ENCODE results near the gene HOXB9. TPM values are rescaled to one million over a fixed set of nuclear protein-coding genes. Genes with fewer than 3 reads are reported as not detected.

The HOXB9 gene
- total RNA-seq, 2 donors from 2014 or later: 35.9 to 59.2 TPM

GRCh38 chr17:48615963-48616716 is 10.0 kb downstream of the HOXB9 start:
- intact Hi-C loops (cut with DNase I, micrococcal nuclease): loop anchor here in 1 of 2 donors (5.0 kb wide), 1 partner anchor 284 kb away; no protein-coding TSS in a partner anchor
- no peak for DNase-seq
- no peak for ATAC-seq

- intact Hi-C loops (cut with DNase I, micrococcal nuclease): loop anchor here in 1 of 2 donors (5.0 kb wide), 1 partner anchor 283 kb away; no protein-coding TSS in a partner anchor
- DNase-seq: peak in 1 of 2 donors; percentile 55
- ATAC-seq: no peak
Measured at GRCh38 chr17:48615047-48615962, 10.9 kb downstream of the HOXB9 start, which contains the start of gene HOXB8. TSS of gene HOXB8 (minus strand) at chr17:48615292. CDS start at chr17:48614704, 588 bp downstream.

DNA sequence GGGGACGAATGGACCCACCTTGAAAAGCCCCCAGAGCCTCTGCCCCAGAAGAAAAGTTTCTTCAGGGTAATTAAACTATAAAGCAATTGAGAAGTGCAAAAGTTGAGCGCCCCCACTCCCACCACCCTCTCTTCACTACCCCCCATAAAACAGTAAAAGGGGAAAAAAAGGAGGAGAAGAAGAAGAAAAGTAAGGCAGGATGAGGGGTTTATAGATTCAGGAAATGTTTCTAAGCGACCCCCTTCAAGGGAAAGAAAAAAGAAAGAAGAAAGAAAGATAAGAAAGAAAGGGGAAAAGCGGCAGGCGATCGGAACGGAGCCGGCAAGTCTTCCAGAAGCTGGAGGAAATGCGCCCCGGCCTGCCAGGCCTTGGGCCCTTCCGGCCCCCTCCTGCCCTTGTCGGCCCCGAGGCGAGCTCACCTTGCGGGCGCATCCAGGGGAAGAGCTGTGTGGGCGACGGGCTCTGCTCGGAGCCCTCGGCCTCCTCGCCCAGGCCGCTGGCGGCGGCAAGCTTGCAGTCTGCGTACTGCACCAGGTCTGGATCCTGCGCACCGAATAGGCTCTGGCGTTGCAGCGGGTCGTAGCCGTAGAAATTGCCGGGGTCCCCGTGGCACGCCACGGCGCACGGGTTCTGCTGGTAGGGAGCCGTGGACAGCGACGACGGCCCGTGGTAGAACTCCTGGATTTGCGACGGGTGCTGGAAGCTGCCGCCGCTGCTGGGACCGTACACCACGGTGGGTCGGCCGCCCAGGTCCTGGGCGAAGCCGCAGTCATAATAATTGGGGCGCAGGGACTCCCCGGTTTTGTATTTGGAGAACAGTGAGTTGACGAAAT is 12.1 kb downstream of the HOXB9 start:
- ATAC-seq (no peak), DNase-seq (peak in 1 of 2 donors; percentile 48)
- intact Hi-C loops (cut with DNase I, micrococcal nuclease): no loop called here

GRCh38 chr17:48612854-48613691 is 13.1 kb downstream of the HOXB9 start:
- peak in 1 of 2 donors; percentile 59 for DNase-seq
- ATAC-seq: no peak
- intact Hi-C loops (cut with DNase I, micrococcal nuclease): no loop called here

DNA sequence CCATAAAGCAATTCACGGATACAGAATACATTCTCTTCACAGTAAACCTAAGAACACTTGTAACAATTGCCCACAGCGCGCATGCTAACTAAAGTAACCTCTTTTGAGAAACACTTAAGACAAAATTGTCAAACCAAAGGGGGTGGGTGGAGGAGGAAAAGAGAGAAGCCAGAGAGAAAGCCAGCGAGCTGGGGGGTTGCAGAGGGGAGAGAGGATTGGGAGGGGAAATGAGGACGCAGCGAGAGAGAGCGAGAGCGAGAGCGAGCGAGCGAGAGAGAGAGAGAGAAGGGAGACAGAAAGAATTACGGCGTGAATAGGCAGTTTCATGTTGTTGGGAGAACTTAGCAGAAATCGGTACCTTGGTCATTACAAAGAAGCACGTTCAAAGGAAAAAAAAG is 13.7 kb downstream of the HOXB9 start:
- no peak for ATAC-seq
- no peak for DNase-seq
- intact Hi-C loops (cut with DNase I, micrococcal nuclease): no loop called here

DNA sequence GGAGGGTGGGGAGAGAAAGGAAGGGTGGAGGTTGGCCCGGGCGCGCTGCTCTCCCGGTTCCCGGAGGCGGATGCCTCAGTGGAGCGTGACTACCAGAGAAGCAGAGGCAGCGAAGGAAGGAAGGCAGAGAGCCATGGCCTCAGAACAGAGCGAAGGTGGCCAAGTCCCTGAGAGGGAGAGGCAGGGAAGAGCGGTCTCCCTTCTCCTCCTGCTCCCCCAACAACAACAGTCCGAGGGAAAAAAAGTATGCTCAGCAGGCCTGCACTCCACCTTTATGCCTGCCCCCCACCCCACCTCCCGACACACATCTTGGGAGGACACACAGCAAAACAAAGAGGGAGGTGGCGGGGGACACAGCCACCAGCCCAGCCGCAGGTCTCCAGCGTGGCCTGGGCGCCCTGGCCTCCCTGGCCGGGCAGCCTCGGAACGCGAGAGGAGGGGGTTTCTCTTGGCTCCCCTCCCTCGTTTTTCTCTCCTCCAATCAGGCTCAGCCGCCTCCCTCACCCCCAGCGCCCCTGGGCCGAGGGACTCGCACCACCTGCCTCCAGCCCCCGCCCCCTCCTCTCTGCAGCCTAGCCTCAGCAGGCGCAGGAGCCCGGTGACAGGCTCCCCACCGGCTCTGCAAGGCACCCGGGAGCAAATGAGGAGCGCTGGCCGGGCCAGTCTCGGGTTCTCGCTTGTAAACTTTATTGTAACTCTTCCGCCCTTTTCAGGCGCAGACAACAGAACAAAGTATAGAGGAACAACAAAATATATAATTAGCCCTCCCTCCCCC is 14.3 kb downstream of the HOXB9 start:
- peak in 1 of 2 donors; percentile 71 for DNase-seq
- intact Hi-C loops (cut with DNase I, micrococcal nuclease): no loop called here
- peak; percentile 32 for ATAC-seq

DNA sequence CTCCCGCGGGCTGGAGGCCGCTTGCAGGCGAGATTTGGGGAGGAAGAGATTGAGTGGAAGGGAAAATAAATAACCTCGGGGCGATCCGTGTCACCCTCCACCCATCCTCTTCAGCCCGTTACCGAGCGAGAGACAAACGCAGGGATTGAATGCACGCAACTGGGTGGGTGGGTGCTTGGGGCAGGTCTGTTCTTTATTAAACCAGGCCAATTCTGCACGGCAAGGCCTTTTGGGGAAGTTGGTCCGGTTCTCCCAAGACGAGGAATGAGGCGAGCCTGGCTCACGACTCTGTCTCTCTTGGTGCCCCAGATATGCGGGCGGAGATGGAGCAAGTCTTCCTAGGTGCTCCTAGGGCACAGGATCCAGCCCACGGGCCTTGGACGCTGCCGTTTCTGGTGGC is 14.9 kb downstream of the HOXB9 start:
- ATAC-seq (peak; percentile 14), DNase-seq (peak in 1 of 2 donors; percentile 54)
- intact Hi-C loops (cut with DNase I, micrococcal nuclease): no loop called here

DNA sequence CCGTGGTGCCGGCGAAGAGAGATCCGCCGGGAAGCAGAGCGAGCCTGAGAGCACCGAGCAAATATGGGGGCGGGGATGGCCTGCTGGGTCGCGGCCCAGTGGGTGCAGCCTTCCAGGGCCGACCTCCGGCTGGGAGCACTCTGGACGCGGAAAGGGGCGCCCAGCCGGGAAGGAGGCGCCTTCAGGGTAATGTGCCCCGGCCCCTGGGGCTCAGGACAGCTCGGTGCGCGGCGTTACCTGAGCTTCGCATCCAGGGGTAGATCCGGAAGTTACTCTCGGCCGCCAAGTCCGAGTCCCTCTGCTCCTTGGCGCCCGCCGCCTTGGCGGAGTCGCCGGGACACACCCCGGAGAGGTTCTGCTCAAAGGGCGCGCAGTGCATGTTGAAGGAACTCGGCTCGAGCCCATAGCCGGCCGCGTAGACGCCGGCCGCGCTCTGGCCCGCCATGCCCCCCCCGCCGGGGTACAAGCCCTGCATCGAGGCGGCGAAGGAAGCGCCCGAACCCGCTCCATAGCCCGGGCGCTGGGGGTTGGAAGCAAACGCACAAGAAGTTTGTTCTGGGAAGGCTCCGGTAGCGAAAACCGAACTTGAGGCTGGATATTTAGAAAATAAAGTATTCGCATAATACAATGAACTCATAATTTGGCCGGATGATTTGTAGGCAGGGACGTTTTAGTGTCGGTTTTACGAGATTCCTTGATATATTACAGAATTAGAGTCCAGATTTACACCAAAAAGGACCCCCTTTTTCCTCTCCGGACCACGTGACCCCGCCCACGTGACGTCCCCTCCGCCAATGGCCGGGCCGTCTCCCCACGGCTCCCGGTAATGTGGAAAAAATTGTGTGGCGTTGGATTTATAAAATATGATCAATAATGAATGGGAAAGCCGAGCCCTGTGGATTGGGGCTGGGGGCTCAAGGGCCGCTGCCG is 15.6 kb downstream of the HOXB9 start, which contains the start of gene HOXB7:
TSS of gene HOXB7 (minus strand) at position 736 of the 930 bp plus-strand sequence. CDS start at position 637, 99 bp downstream.
- DNase-seq (peak; percentile 80 to 90), ATAC-seq (peak; percentile 73)
- intact Hi-C loops (cut with DNase I, micrococcal nuclease): no loop called here

DNA sequence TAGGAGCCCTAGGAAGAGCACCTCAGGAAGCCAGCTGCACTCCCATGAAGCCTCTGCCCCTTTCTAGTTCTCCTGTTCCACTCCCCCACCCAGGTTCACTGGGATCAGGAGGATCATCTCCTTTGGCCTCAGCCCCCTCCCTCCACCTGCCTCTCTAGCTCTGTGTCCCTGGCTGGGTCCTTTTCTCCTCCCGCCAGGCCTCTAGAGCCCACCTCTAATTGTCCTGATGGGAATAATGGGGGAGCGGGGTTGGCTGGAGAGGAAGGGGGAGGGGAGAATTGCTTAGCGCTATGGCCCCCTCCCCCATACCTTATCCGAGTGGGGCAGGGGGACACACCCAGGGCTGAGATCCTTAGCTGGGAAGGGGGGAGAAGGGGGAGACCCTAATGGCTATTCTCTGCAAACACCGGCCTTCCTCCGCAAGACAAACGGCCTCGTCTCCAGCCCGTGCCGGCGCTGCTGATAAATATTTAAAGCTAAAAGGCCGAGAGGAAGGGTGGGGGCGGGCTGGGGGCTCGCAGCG is 16.3 kb downstream of the HOXB9 start:
- intact Hi-C loops (cut with DNase I, micrococcal nuclease): no loop called here
- DNase-seq (no peak), ATAC-seq (no peak)

DNA sequence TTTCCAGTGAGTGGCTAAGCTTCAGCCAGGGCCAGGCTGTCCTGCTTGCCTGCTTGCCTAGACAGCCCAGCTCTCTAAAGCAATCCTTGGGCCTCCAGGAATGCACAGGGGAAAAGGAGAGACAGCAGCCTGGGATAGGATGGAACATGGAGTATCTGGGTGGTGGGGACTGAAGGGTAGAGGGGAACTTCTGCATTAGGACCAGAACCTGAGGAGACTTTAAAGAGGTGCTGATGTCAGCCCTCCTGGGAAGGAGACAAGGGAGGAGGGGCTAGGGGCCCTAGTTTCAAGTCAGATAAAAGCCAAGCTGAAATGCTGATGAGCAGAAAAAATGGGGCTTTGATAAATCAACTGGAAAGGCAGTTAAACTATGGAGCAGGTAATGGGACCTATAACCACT is 17.1 kb downstream of the HOXB9 start:
- intact Hi-C loops (cut with DNase I, micrococcal nuclease): no loop called here
- DNase-seq: no peak
- no peak for ATAC-seq

GRCh38 chr17:48608494-48608834 is 17.7 kb downstream of the HOXB9 start:
- ATAC-seq: no peak
- no peak for DNase-seq
- intact Hi-C loops (cut with DNase I, micrococcal nuclease): no loop called here

DNA sequence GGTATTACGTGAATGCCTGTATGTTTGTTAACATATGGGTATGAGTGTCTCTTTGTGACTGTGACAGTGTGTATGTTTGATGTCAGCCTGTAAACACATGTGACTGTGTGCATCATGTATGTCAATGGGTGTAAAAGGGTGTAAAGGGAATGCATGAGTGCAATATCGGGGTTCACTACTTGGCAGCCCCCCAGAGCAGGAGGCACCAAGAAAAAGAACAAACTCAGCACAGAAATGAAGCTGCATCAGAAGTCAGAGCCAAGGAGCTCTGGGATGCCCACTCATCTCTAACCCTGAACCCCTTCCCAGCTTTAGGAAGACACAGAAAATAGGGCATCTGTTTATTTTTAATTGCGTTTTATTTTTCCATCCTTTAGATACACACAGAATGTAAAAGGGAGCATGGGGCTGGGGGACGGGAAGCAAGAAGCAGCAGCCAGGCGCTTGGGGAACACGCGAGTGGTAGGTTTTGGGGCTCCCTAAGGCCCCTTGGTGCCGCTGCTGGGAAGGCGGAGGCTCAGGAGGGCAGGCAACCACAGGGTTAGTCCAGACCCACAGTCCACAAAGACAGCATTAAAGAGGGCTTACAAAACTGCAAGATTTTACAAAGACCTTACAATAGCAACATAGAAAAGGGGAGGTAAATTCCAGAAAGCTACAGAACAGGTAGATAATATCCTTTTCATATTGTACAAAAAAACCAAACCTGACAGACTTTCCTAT is 19.1 kb downstream of the HOXB9 start:
- intact Hi-C loops (cut with DNase I, micrococcal nuclease): no loop called here
- ATAC-seq: no peak
- no peak for DNase-seq

GRCh38 chr17:48605991-48606891 is 19.9 kb downstream of the HOXB9 start:
- DNase-seq: no peak
- no peak for ATAC-seq
- intact Hi-C loops (cut with DNase I, micrococcal nuclease): no loop called here

GRCh38 chr17:48605409-48605919 is 20.7 kb downstream of the HOXB9 start:
- ATAC-seq (no peak), DNase-seq (no peak)
- intact Hi-C loops (cut with DNase I, micrococcal nuclease): no loop called here
